ENCODE data around the gene GRK2. TPM values are rescaled to one million over a fixed set of nuclear protein-coding genes. Genes with fewer than 3 reads are reported as not detected.

GRK2 gene
- total and polyA plus RNA-seq, 2 of the 8 experiments (the other 6 are each of a cell fraction or from before 2014, with no cell fraction given), result 47.3 to 49.7 TPM

- TF ChIP-seq MAFK (IDR thresholded peaks at IDR 0.05; ENCODE audit: low read depth, low read length), result no peak
- no peak for TF ChIP-seq BACH1 (IDR thresholded peaks at IDR 0.05; ENCODE audit: low read length)
- no peak for TF ChIP-seq TEAD4 (IDR thresholded peaks at IDR 0.05; ENCODE audit: low read depth, low read length)
- no peak for TF ChIP-seq NANOG (IDR thresholded peaks at IDR 0.05; ENCODE audit: insufficient read depth, low read depth, low read length, poor library complexity, severe bottlenecking)
- no peak for TF ChIP-seq BCL11A (IDR thresholded peaks at IDR 0.05; ENCODE audit: low read depth in 2 of 2, low read length in 2 of 2)
- TF ChIP-seq RBBP5 (IDR thresholded peaks at IDR 0.05; ENCODE audit: borderline replicate concordance, low read depth, low read length), result no peak
- no peak for TF ChIP-seq CTCF (IDR thresholded peaks at IDR 0.05; ENCODE audit: control extremely low read depth in 1 of 3, insufficient read depth in 1 of 3, low read depth in 1 of 3, low read length in 3 of 3)
- no peak for TF ChIP-seq ASH2L (IDR thresholded peaks at IDR 0.05; ENCODE audit: low read length)
Measured at GRCh38 chr11:67247946-67248550, 18.2 kb upstream of the GRK2 start (continued).

Data from H1 (cell line).